Ovary (tissue), 9 donors: ENCODE data around the gene DAGLA. TPM values are rescaled to one million over a fixed set of nuclear protein-coding genes. Genes with fewer than 3 reads are reported as not detected.

Source experiments
- DNase-seq, 5 donors: peaks; one replicate each; pipeline ENCODE4 v3.0.0-alpha.2; 2019 to 2020
- H3K27ac ChIP-seq, 2 donors: fragments of 200-600 bp; one replicate each; pipeline versions ENCODE4 v1.5.1 to v1.8.0; 2019 to 2022
- H3K27me3 ChIP-seq: fragments of 200-600 bp; one replicate; pipeline ENCODE4 v1.8.0; 2022
- H3K36me3 ChIP-seq: fragments of 200-600 bp; sonication (generic); one replicate; pipeline ENCODE4 v1.5.1; 2019
- H3K4me1 ChIP-seq: one replicate; pipeline ENCODE4 v1.8.1; 2013; ENCODE audit warnings: mild to moderate bottlenecking, moderate library complexity; ENCODE audit not compliant: insufficient read depth
- H3K4me3 ChIP-seq: fragments of 200-600 bp; sonication (generic); one replicate; pipeline ENCODE4 v1.5.1; 2017
- H3K9me3 ChIP-seq, 2 donors: fragments of 200-600 bp in 1 of 2; sonication (generic) in 1 of 2; one replicate each; pipeline versions ENCODE4 v1.5.1 to v1.8.1; 2013 to 2019; ENCODE audit warnings: mild to moderate bottlenecking in 1 of 2, moderate library complexity in 1 of 2
- CTCF ChIP-seq, 3 donors: fragments of 450-650 bp in 2 of 3; fragments of 200-600 bp in 1 of 3; IDR thresholded peaks; one replicate each; pipeline versions ENCODE4 v1.5.1 to v1.8.0; 2016 to 2022; ENCODE audit warnings: antibody characterized with exemption in 3 of 3, mild to moderate bottlenecking in 1 of 3
- EP300 ChIP-seq: sonication (generic); formaldehyde crosslinking; IDR thresholded peaks from one replicate; pipeline ENCODE4 v1.6.1; 2017; ENCODE audit warnings: antibody characterized with exemption
- POLR2A ChIP-seq: fragments of 450-650 bp; IDR thresholded peaks from one replicate; pipeline ENCODE4 v1.6.1; 2017; ENCODE audit warnings: antibody characterized with exemption, mild to moderate bottlenecking, moderate library complexity
- WGBS, 3 donors: extraction: QIAGEN DNeasy Blood & Tissue Kit in 1 of 3; methylation state at CpG; one replicate each; pipeline versions ENCODE4 v1.1.5 to v1.1.7; 2013 to 2017; 5-methylcytosine and 5-hydroxymethylcytosine counted together
- intact Hi-C, 4 donors: fragments of 100-400 bp; cut with DNase I; formaldehyde crosslinking; loops; one replicate each; pipeline versions ENCODE4 v1.11.0 to v1.15.1; 2022 to 2023
- polyA plus RNA-seq, 2 donors: library from polyadenylated mRNA; stranded (reverse); fragments of 200-250 nt in 1 of 2; fragments of 350-450 nt in 1 of 2; fragmentation: Illumina TruSeq in 1 of 2; extraction: RNeasy Lipid Tissue Mini Kit (QIAGEN cat#74804) in 1 of 2; gene quantifications; one replicate each; pipeline ENCODE4 v1.2.3, GENCODE V29; 2013 to 2014
- total RNA-seq, 7 donors: library from RNA; depleted of rRNA in 2 of 7; stranded (reverse); fragments of >200 nt in 2 of 7; fragmentation: NEBNext Ultra II Directional in 3 of 7; extraction: Animal tissue kit (Norgen Biotek cat#: 25700) in 3 of 7; gene quantifications; one replicate each; pipeline versions ENCODE4 v1.1.0 to v1.2.4, GENCODE V29; 2016 to 2023
- donor health status: DM: no; HTN: no; CAD: no; lungs with moderate emphysema.
- donor health status: DM: no; HTN: no; CAD: no.
- donor health status: Bipolar disorder and iron deficiency.
- donor health status: DM: yes; HTN: yes; CAD: no.
- donor health status: DM: no; HTN: no; CAD: no.
- donor health status: DM: yes; HTN: yes; CAD: no.

Gene DAGLA
- total and polyA plus RNA-seq, 9 donors = 0.40 to 4.4 (median 1.5) TPM

- Histone ChIP-seq H3K4me1 (peaks cover 6% of the 10 kb centered on the region), H3K4me3 (peak overlapping the region; percentile 39), H3K9me3 (no peaks in the 10 kb centered on the region), H3K27me3 (no peaks in the 10 kb centered on the region), H3K36me3 (no peaks in the 10 kb centered on the region), H3K27ac (peak overlapping the region in 1 of 2 donors; percentile 35)
- intact Hi-C loops = loop anchor here in 3 of 4 donors (2.0 to 5.0 kb wide), 2 partner anchors 52 to 54 kb away; no protein-coding TSS in a partner anchor
- WGBS, 3 donors = 42 to 45% (median 43%) methylated on average over 30 of the region's 30 CpGs
- no peak for TF ChIP-seq CTCF (IDR thresholded peaks at IDR 0.05)
- no peak for TF ChIP-seq POLR2A
- TF ChIP-seq EP300 = no peak
- DNase-seq = peak in 1 of 5 donors; percentile 41
Measured at GRCh38 chr11:61680622-61681221, 531 bp downstream of the DAGLA start.

GRCh38 chr11:61682093-61682732, 2.0 kb downstream of the DAGLA start:
- H3K36me3 ChIP-seq = no peaks in the 10 kb centered on the region
- DNase-seq = no peak
- no peak overlapping the region for H3K27ac ChIP-seq
- H3K4me1 ChIP-seq = peaks cover 6% of the 10 kb centered on the region
- no peak for TF ChIP-seq CTCF (IDR thresholded peaks at IDR 0.05)
- no peak for TF ChIP-seq EP300
- no peak for TF ChIP-seq POLR2A
- 77 to 83% (median 80%) methylated on average over 12 of the region's 12 CpGs for WGBS, 3 donors
- H3K27me3 ChIP-seq = no peaks in the 10 kb centered on the region
- no peak overlapping the region for H3K4me3 ChIP-seq
- intact Hi-C loops = loop anchor here in 2 of 4 donors (5.0 kb wide), 1 partner anchor 50 kb away; no protein-coding TSS in a partner anchor
- H3K9me3 ChIP-seq = no peaks in the 10 kb centered on the region

- WGBS, 3 donors = 88 to 92% (median 91%) methylated on average over 11 of the region's 11 CpGs
- Histone ChIP-seq H3K4me3 (no peak overlapping the region), H3K27ac (no peak overlapping the region), H3K9me3 (no peaks in the 10 kb centered on the region), H3K4me1 (peaks cover 6% of the 10 kb centered on the region), H3K36me3 (no peaks in the 10 kb centered on the region), H3K27me3 (no peaks in the 10 kb centered on the region)
- no peak for TF ChIP-seq EP300
- TF ChIP-seq CTCF (IDR thresholded peaks at IDR 0.05) = no peak
- no peak for TF ChIP-seq POLR2A
- no peak for DNase-seq
- intact Hi-C loops = loop anchor here in 2 of 4 donors (5.0 kb wide), 1 partner anchor 49 kb away; no protein-coding TSS in a partner anchor
Measured at GRCh38 chr11:61682906-61683675, 2.9 kb downstream of the DAGLA start.
